Inferior parietal cortex (tissue), 1 donor: ENCODE measurements around the gene RNF141.

Experiments used
- DNase-seq: peaks from one replicate; pipeline ENCODE4 v3.0.0-alpha.2; 2016; ENCODE audit errors: extremely low spot score

The RNF141 gene

GRCh38 chr11:10498426-10499250 is 42.3 kb downstream of the RNF141 start:
- no peak for DNase-seq

GRCh38 chr11:10498022-10498400 is 43.0 kb downstream of the RNF141 start:
- no peak for DNase-seq

- no peak for DNase-seq
Measured at GRCh38 chr11:10497371-10498021, 43.5 kb downstream of the RNF141 start.

- no peak for DNase-seq
Measured at GRCh38 chr11:10496296-10496936, 44.6 kb downstream of the RNF141 start.

- DNase-seq, result no peak
Measured at GRCh38 chr11:10495464-10495786, 45.6 kb downstream of the RNF141 start.

GRCh38 chr11:10494636-10495463 is 46.1 kb downstream of the RNF141 start:
- no peak for DNase-seq

GRCh38 chr11:10493041-10493663 is 47.8 kb downstream of the RNF141 start:
- DNase-seq, result no peak

GRCh38 chr11:10492084-10492483 is 48.9 kb downstream of the RNF141 start:
- DNase-seq, result no peak

GRCh38 chr11:10490398-10491241 is 50.4 kb downstream of the RNF141 start:
- DNase-seq, result peak; percentile 89

GRCh38 chr11:10490032-10490397 is 51.0 kb downstream of the RNF141 start:
- DNase-seq, result no peak

GRCh38 chr11:10488934-10489691 is 51.9 kb downstream of the RNF141 start:
- DNase-seq, result no peak

GRCh38 chr11:10488121-10488933 is 52.7 kb downstream of the RNF141 start:
- DNase-seq, result no peak

- DNase-seq, result no peak
Measured at GRCh38 chr11:10487002-10487647, 53.9 kb downstream of the RNF141 start.

GRCh38 chr11:10486161-10486840 is 54.7 kb downstream of the RNF141 start:
- DNase-seq, result no peak

- no peak for DNase-seq
Measured at GRCh38 chr11:10485646-10486045, 55.3 kb downstream of the RNF141 start.

GRCh38 chr11:10484461-10485180 is 56.4 kb downstream of the RNF141 start:
- DNase-seq, result no peak

GRCh38 chr11:10483584-10483983 is 57.4 kb downstream of the RNF141 start:
- DNase-seq, result no peak
